Karpas-422 (cell line): ENCODE data around the gene XBP1. TPM values are rescaled to one million over a fixed set of nuclear protein-coding genes. Genes with fewer than 3 reads are reported as not detected.
"Not testable (repeated sequence)": the region's sequence is repeated elsewhere in the genome, so short reads cannot be mapped to it uniquely, and the experiment has no call there.

Experiments
- DNase-seq: peaks from one replicate; pipeline ENCODE4 v3.0.0-alpha.2; 2015
- H2AFZ ChIP-seq: fragments of 200-600 bp; sonication (generic); 2 replicates; pipeline ENCODE4 v1.6.1; 2014; ENCODE audit warnings: antibody characterized with exemption, low read length, mixed read lengths
- H3K27ac ChIP-seq: fragments of 200-600 bp; sonication (generic); 2 replicates; pipeline ENCODE4 v1.5.1; 2014; ENCODE audit warnings: mild to moderate bottlenecking, low read length, moderate library complexity
- H3K27me3 ChIP-seq: fragments of 200-600 bp; sonication (generic); 2 replicates; pipeline ENCODE4 v1.6.1; 2014; ENCODE audit warnings: low read length, mixed read lengths
- H3K36me3 ChIP-seq: fragments of 200-600 bp; sonication (generic); 2 replicates; pipeline ENCODE4 v1.6.1; 2014; ENCODE audit warnings: low read length, mixed read lengths; ENCODE audit not compliant: insufficient read depth
- H3K4me1 ChIP-seq: fragments of 200-600 bp; sonication (generic); 2 replicates; pipeline ENCODE4 v1.6.1; 2014; ENCODE audit warnings: mild to moderate bottlenecking, low read length, mixed read lengths
- H3K4me2 ChIP-seq: fragments of 200-600 bp; sonication (generic); 2 replicates; pipeline ENCODE4 v1.6.1; 2014; ENCODE audit warnings: low read length, low read depth, mild to moderate bottlenecking; ENCODE audit not compliant: poor library complexity, severe bottlenecking
- H3K4me3 ChIP-seq: fragments of 200-600 bp; sonication (generic); 2 replicates; pipeline ENCODE4 v1.5.1; 2014; ENCODE audit warnings: mild to moderate bottlenecking, antibody characterized with exemption, low read length, mixed read lengths
- H3K79me2 ChIP-seq: fragments of 200-600 bp; sonication (generic); 2 replicates; pipeline ENCODE4 v1.6.1; 2014; ENCODE audit warnings: mild to moderate bottlenecking, low read length, mixed read lengths
- H3K9ac ChIP-seq: fragments of 200-600 bp; sonication (generic); 2 replicates; pipeline ENCODE4 v1.6.0; 2014; ENCODE audit warnings: low read length
- H3K9me2 ChIP-seq: fragments of 200-600 bp; sonication (generic), shearing (Covaris generic); replicated peaks from 2 replicates; pipeline ENCODE4 v1.6.0; 2014; ENCODE audit warnings: mild to moderate bottlenecking, low read length, moderate library complexity; ENCODE audit not compliant: insufficient read depth
- H3K9me3 ChIP-seq: fragments of 300-700, 200-600 bp; sonication (generic); 2 replicates; pipeline ENCODE4 v1.6.1; 2014; ENCODE audit warnings: low read length, mixed read lengths
- H4K20me1 ChIP-seq: fragments of 200-600 bp; sonication (generic); 2 replicates; pipeline ENCODE4 v1.6.1; 2014; ENCODE audit warnings: mild to moderate bottlenecking, antibody characterized with exemption, low read length, low read depth; ENCODE audit not compliant: insufficient read depth
- small RNA-seq: library from RNA; depleted of rRNA; stranded (forward); fragments of <200 nt; gene quantifications from one replicate; pipeline ENCODE3, GENCODE V24; 2014
- total RNA-seq: library from RNA; depleted of rRNA; stranded (reverse); fragments of >200 nt; shearing (Covaris generic); gene quantifications from 2 replicates; pipeline ENCODE4 v1.2.3, GENCODE V29; 2014; ENCODE audit warnings: low replicate concordance; rRNA removed

Gene XBP1
- total RNA-seq, 1 experiment from 2014 or later = 121 TPM

GRCh38 chr22:28759861-28760560 lies 40.4 kb downstream of the XBP1 start:
- Histone ChIP-seq H4K20me1 (no peaks in the 10 kb centered on the region), H3K9me2 (no peaks in the 10 kb centered on the region), H3K9me3 (no peaks in the 10 kb centered on the region), H3K27me3 (no peaks in the 10 kb centered on the region), H3K4me1 (peaks cover 11% of the 10 kb centered on the region), H3K36me3 (no peaks in the 10 kb centered on the region), H3K9ac (no peak overlapping the region), H3K79me2 (no peaks in the 10 kb centered on the region), H2AFZ (peak overlapping the region; percentile 84), H3K4me2 (peak overlapping the region; percentile 55), H3K27ac (peak overlapping the region; percentile 36; the same call in 1 of the 2 replicates), H3K4me3 (peak overlapping the region; percentile 45; the same call in 1 of the 2 replicates)
- DNase-seq = no peak

GRCh38 chr22:28754512-28754911 lies 45.9 kb downstream of the XBP1 start:
- not testable (repeated sequence) for H3K27ac ChIP-seq, H3K79me2 ChIP-seq

DNA sequence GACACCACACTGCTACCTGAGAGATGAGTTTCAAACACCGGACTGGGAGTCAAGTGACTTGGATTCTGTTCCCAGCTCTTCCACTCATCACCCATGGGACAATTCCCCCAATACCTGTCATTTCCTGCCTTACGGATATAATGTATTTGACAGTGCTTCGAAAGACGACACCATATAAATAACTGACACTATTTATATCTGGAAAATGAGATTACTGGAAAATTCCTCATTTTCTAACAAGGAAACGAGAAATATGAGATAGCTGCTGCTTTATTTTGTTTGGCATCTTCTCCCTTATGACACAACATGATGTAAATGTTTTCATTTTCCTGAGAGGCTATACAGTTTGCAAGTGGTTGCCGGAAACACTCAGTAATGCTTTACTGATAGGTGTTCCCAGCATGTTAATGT lies 49.9 kb downstream of the XBP1 start:
- Histone ChIP-seq H3K27me3 (no peaks in the 10 kb centered on the region), H3K27ac (no peak overlapping the region), H3K9ac (no peak overlapping the region), H3K9me3 (no peaks in the 10 kb centered on the region), H3K9me2 (no peaks in the 10 kb centered on the region), H2AFZ (no peak overlapping the region), H3K36me3 (peaks cover 10% of the 10 kb centered on the region; the same call in 1 of the 2 replicates), H3K79me2 (no peaks in the 10 kb centered on the region), H3K4me2 (no peak overlapping the region), H3K4me3 (no peak overlapping the region), H4K20me1 (no peaks in the 10 kb centered on the region), H3K4me1 (no peaks in the 10 kb centered on the region)
- DNase-seq = no peak

More at GRCh38 chr22:28754512-28754911, 45.9 kb downstream of the XBP1 start:
- not testable (repeated sequence) for H3K27me3 ChIP-seq, H3K9me2 ChIP-seq, H3K9ac ChIP-seq, H3K4me1 ChIP-seq, H3K4me3 ChIP-seq, DNase-seq, H3K36me3 ChIP-seq, H3K9me3 ChIP-seq, H2AFZ ChIP-seq, H4K20me1 ChIP-seq, H3K4me2 ChIP-seq

Small RNA genes within 50 kb of the gene (small RNA-seq; reads per million reads assigned to genes)
- gene Z93930.1 = not detected

Other genes starting within 250 kb of the XBP1 start
- gene TTC28, start 120.7 kb downstream of the XBP1 start, total RNA-seq = 11.2 and 12.4 TPM in 2 replicates
- 31.7 and 36.2 TPM in 2 replicates for gene CHEK2, start 58.7 kb downstream of the XBP1 start, total RNA-seq
- 20.7 and 24.1 TPM in 2 replicates for gene HSCB, start 58.5 kb downstream of the XBP1 start, total RNA-seq
- 17.4 and 26.1 TPM in 2 replicates for gene CCDC117, start 27.9 kb downstream of the XBP1 start, total RNA-seq
- gene ZNRF3, start 83.0 kb upstream of the XBP1 start, total RNA-seq = 0.04 and 0.19 TPM in 2 replicates